Activated CD4-positive, alpha-beta T cell treated with anti-CD3 and anti-CD28 coated beads for 1 hour (primary cell): ENCODE measurements around the gene RGS7.
"Not testable (repeated sequence)": the region's sequence is repeated elsewhere in the genome, so short reads cannot be mapped to it uniquely, and the experiment has no call there.

Source experiments
- DNase-seq: peaks from one replicate; pipeline ENCODE4 v3.0.0-alpha.2; 2020

RGS7 gene

GRCh38 chr1:241202401-241202800, 154.6 kb downstream of the RGS7 start:
- DNase-seq = no peak

GRCh38 chr1:241186716-241187115, 170.3 kb downstream of the RGS7 start:
- no peak for DNase-seq

GRCh38 chr1:241181971-241182370, 175.0 kb downstream of the RGS7 start:
- DNase-seq = no peak

- no peak for DNase-seq
Measured at GRCh38 chr1:241181471-241181870, 175.5 kb downstream of the RGS7 start.

- no peak for DNase-seq
Measured at GRCh38 chr1:241180569-241180968, 176.4 kb downstream of the RGS7 start.

- DNase-seq = no peak
Measured at GRCh38 chr1:241177660-241178059, 179.3 kb downstream of the RGS7 start.

GRCh38 chr1:241172486-241172885, 184.5 kb downstream of the RGS7 start:
- no peak for DNase-seq

GRCh38 chr1:241171991-241172390, 185.0 kb downstream of the RGS7 start:
- no peak for DNase-seq

GRCh38 chr1:241167121-241167630, 189.8 kb downstream of the RGS7 start:
- DNase-seq = no peak

GRCh38 chr1:241166625-241167024, 190.4 kb downstream of the RGS7 start:
- DNase-seq = no peak

- not testable (repeated sequence) for DNase-seq
Measured at GRCh38 chr1:241165256-241165655, 191.7 kb downstream of the RGS7 start.

GRCh38 chr1:241163363-241163762, 193.6 kb downstream of the RGS7 start:
- DNase-seq = no peak

GRCh38 chr1:241161188-241161689, 195.8 kb downstream of the RGS7 start:
- no peak for DNase-seq

- no peak for DNase-seq
Measured at GRCh38 chr1:241157435-241157834, 199.6 kb downstream of the RGS7 start.

GRCh38 chr1:241156231-241156965, 200.6 kb downstream of the RGS7 start:
- no peak for DNase-seq

- DNase-seq = no peak
Measured at GRCh38 chr1:241145881-241146280, 211.1 kb downstream of the RGS7 start.

GRCh38 chr1:241143765-241144442, 213.1 kb downstream of the RGS7 start:
- no peak for DNase-seq

GRCh38 chr1:241142493-241142892, 214.5 kb downstream of the RGS7 start:
- no peak for DNase-seq

GRCh38 chr1:241141646-241142045, 215.4 kb downstream of the RGS7 start:
- DNase-seq = not testable (repeated sequence)

GRCh38 chr1:241140670-241141069, 216.3 kb downstream of the RGS7 start:
- no peak for DNase-seq

GRCh38 chr1:241139047-241139446, 218.0 kb downstream of the RGS7 start:
- DNase-seq = no peak

- DNase-seq = no peak
Measured at GRCh38 chr1:241138248-241138647, 218.8 kb downstream of the RGS7 start.

GRCh38 chr1:241136389-241136788, 220.6 kb downstream of the RGS7 start:
- no peak for DNase-seq

GRCh38 chr1:241131636-241132194, 225.3 kb downstream of the RGS7 start:
- DNase-seq = no peak
